ENCODE measurements around the gene PLAAT5. TPM values are rescaled to one million over a fixed set of nuclear protein-coding genes. Genes with fewer than 3 reads are reported as not detected.
A peak's percentile ranks its signal among the peaks of the same experiment; 100 is the strongest.
"Not testable (repeated sequence)": the region's sequence is repeated elsewhere in the genome, so short reads cannot be mapped to it uniquely, and the experiment has no call there.

The PLAAT5 gene, protein sequence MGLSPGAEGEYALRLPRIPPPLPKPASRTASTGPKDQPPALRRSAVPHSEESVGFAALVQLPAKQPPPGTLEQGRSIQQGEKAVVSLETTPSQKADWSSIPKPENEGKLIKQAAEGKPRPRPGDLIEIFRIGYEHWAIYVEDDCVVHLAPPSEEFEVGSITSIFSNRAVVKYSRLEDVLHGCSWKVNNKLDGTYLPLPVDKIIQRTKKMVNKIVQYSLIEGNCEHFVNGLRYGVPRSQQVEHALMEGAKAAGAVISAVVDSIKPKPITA
- 1 to 10 TPM in 1 of 2 donors, under 1 TPM in 1; 0.86 to 3.2 TPM for total RNA-seq
- long read RNA-seq, donor 1, partial matches to known transcripts: 0 of 1 reads
- long read RNA-seq, donor 1, other reads (novel, unspliced or antisense): 0 of 1 reads
- long read RNA-seq, donor 2, partial matches to known transcripts: 0 of 1 reads
- long read RNA-seq, donor 2, other reads (novel, unspliced or antisense): 1 of 1 reads

DNA sequence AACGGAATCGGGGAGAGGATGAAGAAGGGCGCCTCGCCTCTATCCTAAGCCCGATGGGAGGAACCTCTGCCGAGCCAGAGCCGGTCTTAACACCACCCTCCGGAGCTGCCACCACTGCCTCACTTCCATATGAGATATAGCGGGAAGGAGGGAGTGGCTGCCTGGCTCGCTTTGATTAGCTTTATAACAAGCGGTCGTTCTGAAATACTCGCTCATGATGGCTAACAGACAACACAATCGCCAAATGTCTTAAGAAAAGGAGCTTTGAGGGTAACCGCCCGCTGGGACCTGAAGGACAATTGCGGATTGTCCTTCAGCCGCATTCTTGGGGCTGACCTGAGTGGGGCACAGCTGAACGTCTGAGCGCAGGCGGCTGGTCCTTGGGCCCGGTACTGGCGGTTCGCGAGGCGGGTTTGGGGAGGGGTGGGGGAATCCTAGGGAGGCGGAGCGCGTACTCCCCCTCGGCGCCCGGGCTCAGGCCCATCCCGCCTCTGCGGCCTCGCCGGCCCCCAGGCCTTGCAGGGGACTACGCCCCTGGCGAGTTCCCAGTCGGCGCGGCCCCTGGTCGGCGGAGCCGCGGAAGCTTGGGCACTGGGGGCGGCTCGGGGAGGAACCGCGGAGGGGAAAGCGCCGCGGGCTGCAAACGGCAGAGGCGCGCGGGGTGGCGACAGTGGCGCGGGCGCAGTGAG is at the start of gene PLAAT5:
Gene PLAAT5 (minus strand): TSS at position 617 of the 689 bp plus-strand sequence. CDS start 133 bp downstream, at position 484.
- peak; percentile 86 for DNase-seq (ENCODE audit: low spot score)
- intact Hi-C loops (cut with DNase I): loop anchor here in 1 of 2 donors (5.0 kb wide), 1 partner anchor 142 kb away; no protein-coding TSS in a partner anchor

DNA sequence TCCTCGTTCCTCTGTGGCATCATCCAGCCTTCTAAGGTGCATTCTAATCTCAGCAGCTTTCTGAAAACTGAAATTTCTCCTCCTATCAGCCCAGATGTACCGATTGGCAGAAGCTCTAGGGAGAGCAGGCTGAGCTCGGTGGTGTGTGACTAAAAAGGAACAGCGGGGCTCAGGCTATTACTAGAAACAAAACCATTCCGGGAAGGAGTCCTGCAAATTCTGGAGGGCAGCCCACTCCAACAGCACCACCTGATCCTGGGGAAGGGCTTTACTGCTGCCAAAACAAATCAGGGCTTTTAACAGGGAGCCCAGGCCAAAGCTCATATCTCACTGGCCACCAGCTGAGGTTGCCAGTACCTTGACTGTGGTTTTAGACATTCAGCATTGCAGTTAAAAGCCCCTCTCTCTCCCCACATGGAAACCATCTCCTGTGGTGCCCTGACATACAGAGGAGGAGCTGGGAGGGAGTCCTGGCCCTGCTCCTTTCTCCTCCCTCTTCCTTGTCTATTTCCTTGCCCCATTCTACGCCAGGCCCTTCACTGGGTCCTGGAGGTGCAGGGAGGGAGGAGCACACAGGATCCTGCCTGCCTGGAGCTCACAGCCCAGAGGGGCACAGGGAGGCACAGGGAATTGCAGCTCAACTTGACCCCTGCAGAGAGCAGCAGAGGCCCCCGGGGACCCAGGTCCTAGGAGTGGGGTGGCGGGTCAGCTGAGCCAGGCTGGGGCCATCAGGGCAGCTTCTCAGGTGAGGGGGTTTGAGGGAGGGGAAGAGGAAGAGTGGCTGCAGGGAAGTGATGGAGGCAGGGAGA is 46.5 kb upstream of the PLAAT5 start:
- no peak for DNase-seq (ENCODE audit: low spot score)

DNA sequence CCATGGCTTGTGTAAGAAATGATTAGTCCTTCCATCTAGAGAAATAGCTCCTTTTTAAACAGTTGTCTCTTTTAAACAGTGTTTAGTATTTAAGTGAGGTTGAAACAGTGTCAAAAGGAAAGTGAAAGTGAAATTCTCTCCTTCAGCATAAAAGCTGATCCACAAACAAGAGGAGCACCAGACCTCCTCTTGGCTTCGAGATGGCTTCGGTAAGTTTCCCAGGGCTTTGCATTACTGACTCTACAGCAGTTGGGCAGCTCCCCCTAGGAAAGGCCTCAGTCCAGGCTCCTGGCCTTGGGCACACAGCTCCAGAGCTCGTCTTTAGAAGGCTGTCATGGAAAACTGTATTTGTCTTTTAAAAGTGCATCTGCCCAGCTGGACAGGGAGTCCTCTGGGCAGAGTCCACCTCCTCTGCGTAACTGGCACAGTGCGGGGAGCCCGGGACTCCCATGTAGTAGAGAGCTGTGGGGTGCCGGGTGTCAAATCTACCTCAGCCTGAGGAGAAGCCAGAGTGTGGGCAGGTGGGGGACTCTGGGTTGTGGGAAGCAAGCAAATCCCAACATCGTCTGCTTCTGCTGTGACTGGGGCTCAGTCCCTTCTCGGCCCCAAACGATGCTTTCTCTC is 45.8 kb upstream of the PLAAT5 start, which contains the start of gene PLAAT4:
Gene PLAAT4 (plus strand): TSS at position 140 of the 624 bp plus-strand sequence. CDS start 61 bp downstream, at position 201.
- intact Hi-C loops (cut with DNase I): no loop called here
- no peak for DNase-seq (ENCODE audit: low spot score)

More for the DNA sequence above, 46.5 kb upstream of the PLAAT5 start:
- intact Hi-C loops (cut with DNase I): no loop called here

DNA sequence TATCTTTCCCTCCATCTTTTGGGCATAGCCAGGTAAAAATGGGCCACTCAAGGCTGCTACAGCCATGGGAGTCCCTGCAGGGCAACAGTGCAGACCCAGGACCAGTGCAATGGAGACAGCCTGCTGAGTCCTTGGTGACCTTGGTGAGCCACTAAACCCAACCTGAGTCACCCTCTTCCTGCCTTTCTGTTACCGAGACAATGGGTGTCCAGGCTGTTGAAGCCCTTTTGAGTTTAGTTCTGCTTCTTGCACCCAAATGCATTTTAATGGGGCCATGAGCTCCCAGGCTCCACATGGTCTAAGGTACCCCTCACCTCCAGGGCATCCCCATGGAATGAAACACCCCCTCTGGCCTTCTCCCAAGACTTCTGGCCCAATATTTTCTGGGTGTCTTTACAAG is 44.8 kb upstream of the PLAAT5 start:
- no peak for DNase-seq (ENCODE audit: low spot score)
- intact Hi-C loops (cut with DNase I): no loop called here

DNA sequence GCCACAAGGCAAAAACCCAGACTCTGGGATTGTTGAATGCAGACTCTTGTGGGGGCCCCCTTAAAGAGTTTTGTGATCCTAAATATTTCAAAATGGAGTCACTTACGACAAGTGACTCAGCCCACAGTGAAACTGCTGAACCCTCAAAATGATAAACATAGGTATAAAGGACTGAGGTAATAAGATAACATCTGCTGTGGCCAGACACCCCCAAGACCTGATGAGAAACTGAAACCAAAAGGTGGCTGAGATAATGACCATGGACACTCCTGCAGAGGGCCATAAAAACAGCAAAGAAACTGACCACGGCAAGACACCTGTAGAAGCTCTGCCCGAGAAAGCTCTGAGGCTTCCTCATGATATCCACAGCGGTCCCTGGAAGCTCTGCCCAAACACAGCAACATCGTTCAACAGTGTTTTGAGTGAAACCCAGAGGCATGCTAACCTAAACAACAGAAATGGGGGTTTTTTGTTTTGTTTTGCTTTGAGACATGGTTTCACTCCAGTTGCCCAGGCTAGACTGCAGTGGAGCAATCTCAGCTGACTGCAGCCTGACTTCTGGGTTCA is 44.0 kb upstream of the PLAAT5 start:
- intact Hi-C loops (cut with DNase I): no loop called here

DNA sequence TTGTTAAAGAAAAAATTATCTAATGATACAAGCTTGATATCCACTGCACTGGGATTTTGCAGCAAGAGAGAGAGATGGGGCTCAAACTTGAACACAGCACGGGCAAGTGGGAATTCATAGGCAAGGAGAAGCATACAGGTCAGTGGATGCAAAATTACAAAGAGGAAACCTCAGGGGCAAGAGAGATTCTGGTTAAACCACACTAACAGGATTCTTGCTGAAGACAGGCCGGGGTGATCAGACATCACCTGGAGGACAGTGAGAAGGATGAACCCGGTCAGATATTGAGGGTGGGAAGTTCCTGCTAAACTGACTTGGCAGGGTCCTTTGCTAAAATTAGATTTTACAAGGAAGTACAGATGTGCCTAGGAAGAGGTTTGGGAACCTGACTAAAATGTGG is 43.1 kb upstream of the PLAAT5 start:
- intact Hi-C loops (cut with DNase I): no loop called here
- DNase-seq (ENCODE audit: low spot score): no peak

More for the DNA sequence above, 44.0 kb upstream of the PLAAT5 start:
- DNase-seq (ENCODE audit: low spot score): no peak

DNA sequence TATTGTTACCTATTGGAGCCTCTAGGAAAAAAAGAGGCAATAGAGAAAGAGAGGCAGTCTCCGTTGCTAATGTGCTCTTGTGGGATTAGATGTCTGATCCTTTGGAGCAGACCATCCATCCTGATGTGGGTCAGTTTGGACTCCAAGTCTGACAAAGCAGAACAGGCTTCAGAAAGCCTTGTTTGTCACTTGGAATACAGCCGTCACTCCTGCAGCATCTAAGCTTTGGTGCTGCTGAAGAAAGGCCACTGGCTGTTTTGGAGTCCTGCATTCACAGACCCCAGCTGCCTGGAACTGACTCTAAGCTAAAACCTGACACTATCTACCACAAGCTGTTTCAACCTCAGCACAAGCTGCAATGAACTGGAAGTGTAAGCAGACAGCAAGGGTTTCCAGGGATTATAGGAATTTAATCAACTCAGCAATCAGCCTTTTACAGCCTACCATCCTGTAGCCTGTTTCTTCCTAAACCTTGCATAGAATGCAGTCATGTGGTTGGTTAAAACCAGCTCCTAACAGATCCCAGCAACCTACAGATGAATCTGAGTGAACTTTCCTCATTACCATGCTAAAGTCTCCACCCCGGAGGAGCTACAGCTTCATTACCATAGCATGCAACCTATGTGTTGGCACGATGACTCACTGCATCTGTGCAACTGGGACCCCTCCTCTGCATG is 42.0 kb upstream of the PLAAT5 start:
- intact Hi-C loops (cut with DNase I): no loop called here
- DNase-seq (ENCODE audit: low spot score): no peak

DNA sequence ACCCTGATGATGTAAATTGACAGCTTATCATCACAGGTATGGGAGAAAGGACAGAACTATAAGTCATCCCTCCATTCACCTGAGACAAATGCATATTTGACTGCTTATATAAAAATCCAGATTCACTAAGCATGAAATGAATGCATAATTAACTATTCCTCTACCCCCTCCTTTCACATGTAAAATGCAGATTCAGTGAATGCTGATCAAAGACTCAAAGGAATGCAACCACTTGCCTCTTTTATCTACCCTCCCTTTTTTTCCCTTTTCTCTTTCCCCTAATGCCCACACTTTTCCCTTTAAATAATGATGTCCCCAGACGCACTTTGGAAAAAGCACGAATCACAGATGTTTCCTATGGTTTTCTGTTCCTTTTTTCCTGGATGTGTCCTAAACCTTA is 41.1 kb upstream of the PLAAT5 start:
- intact Hi-C loops (cut with DNase I): no loop called here
- DNase-seq (ENCODE audit: low spot score): no peak

DNA sequence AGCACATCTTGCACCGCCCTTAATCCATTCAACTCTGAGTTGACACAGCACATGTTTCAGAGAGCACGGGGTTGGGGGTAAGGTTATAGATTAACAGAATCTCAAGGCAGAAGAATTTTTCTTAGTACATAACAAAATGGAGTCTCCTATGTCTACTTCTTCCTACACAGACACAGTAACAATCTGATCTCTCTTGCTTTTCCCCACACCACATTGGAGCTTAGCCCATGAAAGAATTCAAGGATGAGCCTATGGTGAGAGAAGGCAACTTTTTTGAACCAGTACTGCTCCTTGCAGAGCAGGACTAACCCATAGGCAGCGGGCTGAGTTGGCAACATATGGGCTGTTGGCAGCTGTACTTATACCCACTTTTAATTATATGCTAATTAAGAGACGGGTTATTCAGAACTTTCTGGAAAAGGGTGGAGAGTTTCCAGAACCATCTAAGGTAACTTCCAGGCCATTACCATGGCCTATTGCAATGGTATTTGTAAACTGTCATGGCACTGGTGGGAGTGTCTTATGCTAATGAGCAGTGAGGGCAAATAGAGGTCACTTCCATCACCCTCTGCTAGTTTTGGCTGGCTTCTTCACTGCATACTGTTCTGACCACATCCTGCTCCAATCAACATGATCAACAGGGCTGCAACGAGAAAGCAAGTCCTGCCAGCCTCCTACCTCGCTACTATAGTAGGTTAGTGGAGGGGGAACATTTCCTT is 40.3 kb upstream of the PLAAT5 start:
- DNase-seq (ENCODE audit: low spot score); intact Hi-C loops (cut with DNase I): not testable (repeated sequence)

DNA sequence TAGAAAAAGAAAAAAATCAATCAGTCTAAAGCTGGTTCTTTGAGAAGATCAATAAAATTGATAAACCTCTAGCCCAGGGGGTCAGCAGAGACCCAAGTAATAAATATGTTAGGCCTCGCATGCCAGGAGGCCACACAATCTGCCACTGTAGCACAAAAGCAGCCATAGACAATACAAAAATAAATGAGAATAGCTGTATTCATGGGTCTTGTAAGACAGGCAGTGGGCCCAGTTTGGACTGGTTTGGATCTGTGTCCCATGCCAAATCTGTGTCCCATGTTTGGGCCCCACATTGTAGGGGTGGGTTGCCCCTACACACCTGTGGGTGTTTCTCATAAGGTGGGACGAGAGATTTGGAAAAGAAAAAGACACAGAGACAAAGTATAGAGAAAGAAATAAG is 39.1 kb upstream of the PLAAT5 start:
- intact Hi-C loops (cut with DNase I): no loop called here
- no peak for DNase-seq (ENCODE audit: low spot score)

DNA sequence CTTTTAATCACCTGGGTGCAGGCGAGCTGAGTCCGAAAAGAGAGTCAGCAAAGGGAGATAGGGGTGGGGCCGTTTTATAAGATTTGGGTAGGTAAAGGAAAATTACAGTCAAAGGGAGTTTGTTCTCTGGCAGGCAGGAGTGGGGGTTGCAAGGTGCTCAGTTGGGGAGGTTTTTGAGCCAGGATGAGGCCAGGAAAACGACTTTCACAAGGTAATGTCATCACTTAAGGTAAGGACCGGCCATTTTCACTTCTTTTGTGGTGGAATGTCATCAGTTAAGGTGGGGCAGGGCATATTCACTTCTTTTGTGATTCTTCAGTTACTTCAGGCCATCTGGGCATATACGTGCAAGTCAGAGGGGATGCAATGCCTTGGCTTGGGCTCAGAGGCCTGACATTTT is 38.4 kb upstream of the PLAAT5 start:
- intact Hi-C loops (cut with DNase I): loop anchor here in 1 of 2 donors (2.0 kb wide), 1 partner anchor 75 kb away; no protein-coding TSS in a partner anchor
- not testable (repeated sequence) for DNase-seq (ENCODE audit: low spot score)

DNA sequence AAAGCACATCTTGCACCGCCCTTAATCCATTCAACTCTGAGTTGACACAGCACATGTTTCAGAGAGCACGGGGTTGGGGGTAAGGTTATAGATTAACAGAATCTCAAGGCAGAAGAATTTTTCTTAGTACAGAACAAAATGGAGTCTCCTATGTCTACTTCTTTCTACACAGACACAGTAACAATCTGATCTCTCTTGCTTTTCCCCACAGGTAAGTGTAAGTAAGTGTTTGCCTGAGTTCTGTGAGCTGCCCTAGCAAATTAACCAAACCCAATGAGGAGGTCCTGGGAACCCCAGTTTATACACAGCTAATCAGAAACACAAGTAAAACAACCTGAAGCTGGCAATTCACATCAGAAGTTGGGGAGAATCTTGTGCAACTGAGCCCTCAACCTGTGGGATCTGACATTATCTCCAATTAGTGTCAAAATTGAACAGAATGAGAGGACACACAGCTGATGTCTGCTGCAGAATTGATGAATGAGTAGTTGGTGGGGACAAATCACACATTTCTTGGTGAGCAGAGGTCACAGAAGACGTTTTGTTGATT is 37.8 kb upstream of the PLAAT5 start:
- not testable (repeated sequence) for DNase-seq (ENCODE audit: low spot score)
- intact Hi-C loops (cut with DNase I): loop anchor here in 1 of 2 donors (2.0 kb wide), 1 partner anchor 74 kb away; no protein-coding TSS in a partner anchor

DNA sequence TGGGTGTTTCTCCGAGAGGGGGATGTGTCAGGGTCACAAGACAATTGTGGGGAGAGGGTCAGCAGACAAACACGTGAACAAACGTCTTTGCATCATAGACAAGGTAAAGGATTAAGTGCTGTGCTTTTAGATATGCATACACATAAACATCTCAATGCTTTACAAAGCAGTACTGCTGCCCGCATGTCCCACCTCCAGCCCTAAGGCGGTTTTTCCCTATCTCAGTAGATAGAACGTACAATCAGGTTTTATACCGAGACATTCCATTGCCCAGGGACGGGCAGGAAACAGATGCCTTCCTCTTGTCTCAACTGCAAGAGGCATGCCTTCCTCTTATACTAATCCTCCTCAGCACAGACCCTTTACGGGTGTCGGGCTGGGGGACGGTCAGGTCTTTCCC is 37.2 kb upstream of the PLAAT5 start:
- intact Hi-C loops (cut with DNase I): loop anchor here in 1 of 2 donors (2.0 kb wide), 1 partner anchor 73 kb away; no protein-coding TSS in a partner anchor
- DNase-seq (ENCODE audit: low spot score): not testable (repeated sequence)

DNA sequence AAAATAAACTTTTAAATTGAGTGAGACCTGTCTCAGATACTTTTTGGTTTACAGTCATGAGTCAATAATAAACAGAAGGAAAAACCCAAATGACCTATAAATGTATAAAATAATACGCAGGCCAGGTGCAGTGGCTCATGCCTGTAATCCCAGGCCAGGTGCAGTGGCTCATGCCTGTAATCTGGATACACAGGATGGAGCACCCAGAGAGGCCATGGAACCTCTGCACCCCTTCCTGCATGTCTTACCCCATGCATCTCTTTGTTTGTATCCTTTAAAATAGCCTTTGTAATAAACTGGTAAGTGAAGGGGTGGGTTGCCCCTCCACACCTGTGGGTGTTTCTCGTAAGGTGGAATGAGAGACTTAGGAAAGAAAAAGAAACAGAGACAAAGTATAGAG is 36.7 kb upstream of the PLAAT5 start:
- intact Hi-C loops (cut with DNase I): loop anchor here in 1 of 2 donors (2.0 kb wide), 1 partner anchor 73 kb away; no protein-coding TSS in a partner anchor
- no peak for DNase-seq (ENCODE audit: low spot score)

DNA sequence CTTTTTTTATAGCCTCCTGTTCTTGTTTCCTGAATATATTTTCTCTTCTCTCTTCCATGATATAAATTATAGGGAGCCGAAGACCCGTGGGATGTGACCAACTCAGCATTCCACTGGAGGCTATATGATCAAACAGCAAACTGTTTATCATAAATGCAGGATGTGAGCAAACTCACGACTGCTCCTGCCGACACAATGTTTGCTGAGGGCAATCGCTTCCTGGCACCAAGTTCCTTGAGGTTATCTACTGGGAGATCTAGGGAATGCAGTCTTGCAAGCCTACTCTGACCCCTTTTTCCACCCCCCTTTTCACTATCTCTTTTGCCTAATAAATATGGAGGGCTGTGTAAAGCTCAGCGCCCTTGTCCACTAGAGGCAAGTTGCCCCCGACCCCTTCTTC is 32.2 kb upstream of the PLAAT5 start:
- DNase-seq (ENCODE audit: low spot score): no peak
- intact Hi-C loops (cut with DNase I): no loop called here

DNA sequence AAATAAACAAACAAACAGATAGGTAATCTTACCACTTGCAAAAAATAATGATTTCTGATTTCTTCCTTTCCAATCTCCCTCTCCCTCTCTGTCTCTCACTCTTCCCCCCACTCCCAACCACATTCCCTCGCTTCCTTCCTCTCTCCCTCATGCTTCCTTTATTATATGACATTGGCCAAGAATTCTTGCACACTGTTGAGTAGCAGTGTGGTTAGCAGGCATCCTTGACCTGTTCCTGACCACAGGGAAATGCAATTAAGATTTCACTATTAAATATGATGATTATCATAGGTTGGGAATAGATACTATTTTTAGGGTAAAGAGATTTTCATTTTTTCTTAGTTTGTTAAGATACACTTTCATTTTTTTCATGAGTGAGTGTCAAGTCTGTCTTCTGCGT is 30.9 kb upstream of the PLAAT5 start:
- intact Hi-C loops (cut with DNase I): no loop called here
- DNase-seq (ENCODE audit: low spot score): no peak

DNA sequence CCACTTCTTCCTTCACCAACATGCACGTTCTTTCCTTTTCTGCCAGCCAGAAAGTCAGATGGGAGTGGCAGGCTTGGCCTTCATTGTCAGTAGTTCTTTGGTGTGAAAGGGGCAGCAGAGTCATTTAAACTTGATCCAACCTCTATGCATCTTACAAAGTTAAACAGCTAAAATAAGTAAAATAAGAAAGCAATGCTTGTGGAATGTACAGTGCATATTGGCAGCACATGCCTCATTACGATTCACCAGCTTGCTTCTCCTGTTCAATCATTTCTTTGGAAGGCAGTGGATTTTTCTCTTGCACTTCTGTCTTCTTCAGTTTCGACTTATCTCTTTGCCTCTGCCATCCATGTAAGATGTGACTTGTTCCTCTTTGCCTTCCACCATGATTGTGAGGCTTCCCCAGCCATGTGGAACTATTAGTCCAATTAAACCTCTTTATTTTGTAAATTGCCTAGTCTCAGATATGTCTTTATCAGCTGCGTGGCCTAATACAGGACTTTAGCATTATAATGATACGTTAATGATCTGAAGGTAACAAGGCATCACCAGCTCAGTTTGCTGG is 29.7 kb upstream of the PLAAT5 start:
- no peak for DNase-seq (ENCODE audit: low spot score)
- intact Hi-C loops (cut with DNase I): no loop called here
